ENCODE results near the gene SESN1. TPM values are rescaled to one million over a fixed set of nuclear protein-coding genes. Genes with fewer than 3 reads are reported as not detected.

SESN1 gene
- total RNA-seq, 1 experiment from 2014 or later = 17.5 TPM

GRCh38 chr6:109125504-109125903 lies 30.9 kb upstream of the SESN1 start:
- Histone ChIP-seq H2AFZ (ENCODE audit: low read length) (no peak overlapping the region), H3K9me3 (ENCODE audit: control insufficient read depth, low read depth, low read length) (no peaks in the 10 kb centered on the region), H3K27me3 (ENCODE audit: insufficient read depth, low read length) (no peaks in the 10 kb centered on the region), H4K91ac (ENCODE audit: insufficient read length, low read depth, low read length) (no peak overlapping the region), H3T11ph (ENCODE audit: low read length) (no peak overlapping the region), H3K4me2 (ENCODE audit: insufficient read depth, insufficient read length, low read length) (no peak overlapping the region), H2BK12ac (ENCODE audit: insufficient read length, low read depth, low read length) (no peak overlapping the region), H2BK15ac (ENCODE audit: low read depth, low read length) (no peak overlapping the region), H2BK120ac (ENCODE audit: low read depth, low read length, poor library complexity, severe bottlenecking) (no peak overlapping the region), H3K56ac (ENCODE audit: insufficient read length, low read depth, low read length) (no peak overlapping the region), H2BK20ac (ENCODE audit: low read depth, low read length, poor library complexity, severe bottlenecking) (no peak overlapping the region), H3K14ac (ENCODE audit: insufficient read depth, low read length) (no peak overlapping the region), H3K23ac (ENCODE audit: insufficient read length, low read depth, low read length) (no peak overlapping the region), H3K23me2 (ENCODE audit: insufficient read length, low read depth, low read length, poor library complexity, severe bottlenecking) (no peaks in the 10 kb centered on the region), H3K79me2 (ENCODE audit: insufficient read depth, low read length) (no peaks in the 10 kb centered on the region), H3K9ac (ENCODE audit: extremely low read depth, insufficient read length, low read length) (no peak overlapping the region), H4K8ac (replicated peaks; ENCODE audit: insufficient read length, low read depth, low read length) (no peak overlapping the region), H2BK5ac (ENCODE audit: insufficient read length, low read length) (no peak overlapping the region), H3K27ac (ENCODE audit: insufficient read length, low read depth, low read length) (no peak overlapping the region), H4K20me1 (ENCODE audit: control insufficient read depth, insufficient read depth, insufficient read length) (no peaks in the 10 kb centered on the region), H3K4ac (ENCODE audit: low read depth, low read length) (no peak overlapping the region), H4K5ac (ENCODE audit: insufficient read length, low read depth, low read length) (no peak overlapping the region), H3K79me1 (ENCODE audit: insufficient read depth, low read depth, low read length, poor library complexity, severe bottlenecking) (no peaks in the 10 kb centered on the region), H3K4me1 (ENCODE audit: insufficient read depth, low read length) (no peaks in the 10 kb centered on the region), H3K18ac (ENCODE audit: insufficient read length, low read depth, low read length) (no peak overlapping the region), H2AK5ac (ENCODE audit: insufficient read length, low read length) (no peak overlapping the region)
- no peaks in the 10 kb centered on the region for H3K9me3 Mint-ChIP-seq
- H3K27ac Mint-ChIP-seq = no peak overlapping the region
- DNase-seq = no peak
- H3K27me3 Mint-ChIP-seq (ENCODE audit: low read depth) = no peaks in the 10 kb centered on the region
- no CpG with 5 or more reads among the region's 3 CpGs for WGBS (ENCODE audit: extremely low coverage, insufficient read length, low lambda C conversion rate)
- H3K36me3 Mint-ChIP-seq (ENCODE audit: insufficient read depth in 1 of 3, low read depth in 3 of 3) = no peaks in the 10 kb centered on the region
- TF ChIP-seq, protein P1, sequence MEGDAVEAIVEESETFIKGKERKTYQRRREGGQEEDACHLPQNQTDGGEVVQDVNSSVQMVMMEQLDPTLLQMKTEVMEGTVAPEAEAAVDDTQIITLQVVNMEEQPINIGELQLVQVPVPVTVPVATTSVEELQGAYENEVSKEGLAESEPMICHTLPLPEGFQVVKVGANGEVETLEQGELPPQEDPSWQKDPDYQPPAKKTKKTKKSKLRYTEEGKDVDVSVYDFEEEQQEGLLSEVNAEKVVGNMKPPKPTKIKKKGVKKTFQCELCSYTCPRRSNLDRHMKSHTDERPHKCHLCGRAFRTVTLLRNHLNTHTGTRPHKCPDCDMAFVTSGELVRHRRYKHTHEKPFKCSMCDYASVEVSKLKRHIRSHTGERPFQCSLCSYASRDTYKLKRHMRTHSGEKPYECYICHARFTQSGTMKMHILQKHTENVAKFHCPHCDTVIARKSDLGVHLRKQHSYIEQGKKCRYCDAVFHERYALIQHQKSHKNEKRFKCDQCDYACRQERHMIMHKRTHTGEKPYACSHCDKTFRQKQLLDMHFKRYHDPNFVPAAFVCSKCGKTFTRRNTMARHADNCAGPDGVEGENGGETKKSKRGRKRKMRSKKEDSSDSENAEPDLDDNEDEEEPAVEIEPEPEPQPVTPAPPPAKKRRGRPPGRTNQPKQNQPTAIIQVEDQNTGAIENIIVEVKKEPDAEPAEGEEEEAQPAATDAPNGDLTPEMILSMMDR (conservative IDR thresholded peaks at IDR 0.05) = no peak
- no peak overlapping the region for H3K4me3 Mint-ChIP-seq
- peaks cover 0 to 3% of the 10 kb centered on the region in 2 experiments; a peak in 1 of 4 replicates for H3K4me1 Mint-ChIP-seq

Data from H9 (cell line).